Endodermal cell (in vitro differentiated cells): Measurements from ENCODE around the gene TEX101. TPM values are rescaled to one million over a fixed set of nuclear protein-coding genes. Genes with fewer than 3 reads are reported as not detected.

Experiments used
- DNase-seq: peaks from one replicate; pipeline ENCODE4 v3.0.0-alpha.2; 2017
- H3K27ac ChIP-seq: 2 replicates; pipeline ENCODE4 v1.5.1; 2013; ENCODE audit warnings: mild to moderate bottlenecking, low read depth, low read length, moderate library complexity
- H3K27me3 ChIP-seq: 2 replicates; pipeline ENCODE4 v1.6.1; 2013; ENCODE audit warnings: mild to moderate bottlenecking, low read length, moderate library complexity; ENCODE audit not compliant: insufficient read depth, control insufficient read depth, poor library complexity, severe bottlenecking
- H3K36me3 ChIP-seq: 2 replicates; pipeline ENCODE4 v1.7.0; 2013; ENCODE audit warnings: mild to moderate bottlenecking, low read length, moderate library complexity; ENCODE audit not compliant: control insufficient read depth, insufficient read depth
- H3K4me1 ChIP-seq: one replicate; pipeline ENCODE4 v1.7.0; 2013; ENCODE audit warnings: low read length; ENCODE audit not compliant: control insufficient read depth, insufficient read depth
- H3K4me3 ChIP-seq: 2 replicates; pipeline ENCODE4 v1.5.1; 2013; ENCODE audit warnings: mild to moderate bottlenecking, low read length, moderate library complexity
- H3K9ac ChIP-seq: 2 replicates; pipeline ENCODE4 v1.6.1; 2013; ENCODE audit warnings: mild to moderate bottlenecking, low read length, moderate library complexity; ENCODE audit not compliant: poor library complexity, severe bottlenecking; ENCODE audit errors: extremely low read depth
- H3K9me3 ChIP-seq: 2 replicates; pipeline ENCODE4 v1.6.1; 2013; ENCODE audit warnings: mild to moderate bottlenecking, low read length, moderate library complexity; ENCODE audit not compliant: control insufficient read depth
- H3K27ac Mint-ChIP-seq: 2 replicates; pipeline ENCODE4 v1.8.0; 2020; ENCODE audit warnings: mixed read lengths
- H3K27me3 Mint-ChIP-seq: 2 replicates; pipeline ENCODE4 v1.8.0; 2021; ENCODE audit warnings: mild to moderate bottlenecking, mixed read lengths; ENCODE audit not compliant: insufficient read depth
- H3K36me3 Mint-ChIP-seq: 2 replicates; pipeline ENCODE4 v1.8.0; 2020; ENCODE audit warnings: low read depth, mixed read lengths
- H3K4me1 Mint-ChIP-seq: 2 replicates; pipeline ENCODE4 v1.8.0; 2020; ENCODE audit warnings: mixed read lengths
- H3K4me3 Mint-ChIP-seq: 2 replicates; pipeline ENCODE4 v1.8.0; 2020; ENCODE audit warnings: mild to moderate bottlenecking, moderate library complexity, mixed read lengths
- H3K9me3 Mint-ChIP-seq: 2 replicates; pipeline ENCODE4 v1.8.0; 2020; ENCODE audit warnings: mild to moderate bottlenecking, mixed read lengths
- WGBS, 2 experiments: methylation state at CpG; one replicate each; pipeline versions ENCODE4 v1.1.5 to v1.1.7; 2013; ENCODE audit warnings: missing lambda C conversion rate in 2 of 2, mixed read lengths in 1 of 2; ENCODE audit not compliant: insufficient coverage in 1 of 2, insufficient read length in 1 of 2; 5-methylcytosine and 5-hydroxymethylcytosine counted together
- total RNA-seq, 2 donors: library from RNA; stranded (reverse); fragmentation: NEBNext Ultra II Directional in 1 of 2; extraction: Animal tissue kit (Norgen Biotek cat#: 25700) in 1 of 2; gene quantifications; 2 replicates in 1 of 2; 3 replicates in 1 of 2; pipeline ENCODE4 v1.2.1, GENCODE V29; 2021
- TF ChIP-seq, protein P1 (sequence below): fragments of 200-600 bp; sonication (generic); conservative IDR thresholded peaks from 2 replicates; pipeline ENCODE4 v1.5.0; 2021; ENCODE audit warnings: antibody characterized with exemption, mild to moderate bottlenecking

Gene TEX101
- total RNA-seq, 2 donors from 2014 or later, result 0.59 TPM; not detected in 1

DNA sequence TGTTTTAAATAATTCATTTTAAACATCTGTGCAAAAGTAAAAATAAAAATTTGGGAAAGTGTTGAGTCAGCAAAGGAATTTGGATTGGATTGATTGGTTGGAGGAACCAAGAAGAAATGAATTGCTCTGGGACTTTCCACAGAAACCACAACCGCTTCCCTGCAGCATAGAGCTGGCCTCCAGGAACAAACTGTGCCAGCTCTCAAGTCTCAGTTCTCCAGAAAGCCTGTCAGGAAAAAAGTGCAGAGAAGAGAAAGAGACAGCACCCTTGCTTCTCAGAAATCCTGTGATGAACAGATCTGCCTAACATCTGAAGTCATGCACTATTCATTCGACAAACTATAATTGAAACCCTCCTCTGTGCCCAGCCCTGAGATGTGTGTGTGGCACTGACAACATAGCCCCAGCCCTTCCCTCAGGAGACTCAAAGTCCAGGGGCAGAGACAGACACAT, 35.9 kb downstream of the TEX101 start:
- TF ChIP-seq, protein P1, sequence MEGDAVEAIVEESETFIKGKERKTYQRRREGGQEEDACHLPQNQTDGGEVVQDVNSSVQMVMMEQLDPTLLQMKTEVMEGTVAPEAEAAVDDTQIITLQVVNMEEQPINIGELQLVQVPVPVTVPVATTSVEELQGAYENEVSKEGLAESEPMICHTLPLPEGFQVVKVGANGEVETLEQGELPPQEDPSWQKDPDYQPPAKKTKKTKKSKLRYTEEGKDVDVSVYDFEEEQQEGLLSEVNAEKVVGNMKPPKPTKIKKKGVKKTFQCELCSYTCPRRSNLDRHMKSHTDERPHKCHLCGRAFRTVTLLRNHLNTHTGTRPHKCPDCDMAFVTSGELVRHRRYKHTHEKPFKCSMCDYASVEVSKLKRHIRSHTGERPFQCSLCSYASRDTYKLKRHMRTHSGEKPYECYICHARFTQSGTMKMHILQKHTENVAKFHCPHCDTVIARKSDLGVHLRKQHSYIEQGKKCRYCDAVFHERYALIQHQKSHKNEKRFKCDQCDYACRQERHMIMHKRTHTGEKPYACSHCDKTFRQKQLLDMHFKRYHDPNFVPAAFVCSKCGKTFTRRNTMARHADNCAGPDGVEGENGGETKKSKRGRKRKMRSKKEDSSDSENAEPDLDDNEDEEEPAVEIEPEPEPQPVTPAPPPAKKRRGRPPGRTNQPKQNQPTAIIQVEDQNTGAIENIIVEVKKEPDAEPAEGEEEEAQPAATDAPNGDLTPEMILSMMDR, result no peak
- no peaks in the 10 kb centered on the region for H3K4me1 Mint-ChIP-seq
- peaks cover 6% of the 10 kb centered on the region for H3K27me3 Mint-ChIP-seq
- no peaks in the 10 kb centered on the region for H3K36me3 ChIP-seq
- H3K27ac ChIP-seq, result no peak overlapping the region
- no peaks in the 10 kb centered on the region for H3K36me3 Mint-ChIP-seq
- no peaks in the 10 kb centered on the region for H3K9me3 ChIP-seq
- H3K4me3 ChIP-seq, result no peak overlapping the region
- H3K4me3 Mint-ChIP-seq, result no peak overlapping the region
- H3K9ac ChIP-seq, result no peak overlapping the region
- no peaks in the 10 kb centered on the region for H3K27me3 ChIP-seq
- H3K27ac Mint-ChIP-seq, result no peak overlapping the region
- H3K4me1 ChIP-seq, result no peaks in the 10 kb centered on the region
- peaks cover 14% of the 10 kb centered on the region for H3K9me3 Mint-ChIP-seq
- 90 to 100% methylated on average over 2 of the region's 2 CpGs for whole genome bisulfite sequencing, 2 experiments
- DNase-seq, result no peak

DNA sequence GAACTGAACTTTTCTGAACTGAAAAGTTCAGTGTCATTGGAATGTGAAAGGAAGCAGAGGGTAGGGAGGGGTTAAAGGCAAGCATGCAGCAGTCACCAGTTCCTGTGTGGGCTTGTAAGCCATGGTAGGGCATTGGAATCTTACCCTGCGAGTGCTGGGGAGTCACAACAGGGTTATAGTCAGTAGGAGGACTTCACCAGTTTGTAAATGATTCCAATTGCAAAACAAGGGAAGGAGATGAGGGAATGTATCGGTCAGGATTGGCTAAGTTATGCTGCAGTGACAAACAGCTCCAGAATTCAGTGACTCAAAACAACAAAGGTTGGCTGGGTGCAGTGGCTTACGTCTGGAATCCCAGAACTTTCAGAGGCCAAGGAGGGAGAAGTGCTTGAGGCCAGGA, 37.9 kb downstream of the TEX101 start:
- TF ChIP-seq, protein P1, result no peak
- Histone ChIP-seq H3K27ac (no peak overlapping the region), H3K9ac (no peak overlapping the region), H3K4me1 (no peaks in the 10 kb centered on the region), H3K27me3 (no peaks in the 10 kb centered on the region), H3K36me3 (no peaks in the 10 kb centered on the region), H3K9me3 (no peaks in the 10 kb centered on the region), H3K4me3 (no peak overlapping the region)
- Mint-ChIP-seq H3K4me1 (no peaks in the 10 kb centered on the region), H3K27ac (no peak overlapping the region), H3K27me3 (peaks cover 15% of the 10 kb centered on the region), H3K9me3 (peaks cover 14% of the 10 kb centered on the region), H3K36me3 (no peaks in the 10 kb centered on the region), H3K4me3 (no peak overlapping the region)
- DNase-seq, result no peak
- 80 to 87% methylated on average over 3 of the region's 3 CpGs for WGBS, 2 experiments

DNA sequence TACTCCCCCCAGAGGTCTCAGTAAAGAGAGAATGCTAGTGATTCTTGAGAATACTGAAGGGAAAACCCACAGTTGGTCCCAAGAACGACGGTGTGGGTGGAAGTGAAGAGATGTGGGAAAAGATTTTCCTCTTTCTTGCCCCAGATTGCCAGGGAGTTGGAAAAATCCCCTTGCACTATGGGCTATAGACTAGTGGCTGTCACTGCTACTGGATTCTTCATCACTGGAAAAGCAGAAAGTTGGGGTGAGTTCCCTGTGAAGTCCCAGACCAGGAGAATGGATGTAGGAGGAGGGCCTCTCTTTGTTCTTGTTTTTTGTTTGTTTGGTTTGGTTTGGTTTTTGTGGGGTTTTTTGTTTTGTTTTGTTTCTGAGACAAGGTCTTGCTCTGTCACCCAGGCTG, 39.3 kb downstream of the TEX101 start:
- H3K27ac Mint-ChIP-seq, result no peak overlapping the region
- H3K36me3 Mint-ChIP-seq, result no peaks in the 10 kb centered on the region
- DNase-seq, result no peak
- Histone ChIP-seq H3K27me3 (no peaks in the 10 kb centered on the region), H3K4me3 (no peak overlapping the region), H3K36me3 (no peaks in the 10 kb centered on the region), H3K4me1 (no peaks in the 10 kb centered on the region), H3K27ac (no peak overlapping the region), H3K9ac (no peak overlapping the region), H3K9me3 (no peaks in the 10 kb centered on the region)
- TF ChIP-seq, protein P1, result no peak
- peaks cover 15% of the 10 kb centered on the region for H3K27me3 Mint-ChIP-seq
- peaks cover 14% of the 10 kb centered on the region for H3K9me3 Mint-ChIP-seq
- H3K4me3 Mint-ChIP-seq, result no peak overlapping the region
- H3K4me1 Mint-ChIP-seq, result no peaks in the 10 kb centered on the region
- WGBS, 2 experiments, result 86 to 93% methylated on average over 2 of the region's 2 CpGs
